ENCODE results near the gene KCNAB2.

The KCNAB2 gene

DNA sequence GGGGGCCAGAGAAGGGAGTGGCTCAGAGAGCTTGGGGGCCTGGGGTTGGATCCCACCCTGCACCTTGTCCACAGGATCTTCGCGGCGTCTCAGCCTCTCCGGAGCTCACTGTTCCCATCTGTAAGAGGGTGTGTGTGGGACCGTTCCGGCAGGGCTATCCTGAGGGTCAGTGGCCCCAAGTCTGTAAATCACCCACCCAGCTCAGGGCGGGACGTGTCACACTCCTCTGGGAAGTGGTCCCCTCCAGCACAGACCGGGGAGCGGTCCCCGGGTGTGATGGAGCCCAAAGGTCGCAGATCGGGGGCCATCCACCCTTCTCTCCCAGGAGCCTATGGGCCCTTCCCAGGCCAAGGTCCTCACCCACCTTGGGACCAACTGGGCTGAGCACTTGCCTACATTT is 40.0 kb downstream of the KCNAB2 start:
- DNase-seq: no peak

DNA sequence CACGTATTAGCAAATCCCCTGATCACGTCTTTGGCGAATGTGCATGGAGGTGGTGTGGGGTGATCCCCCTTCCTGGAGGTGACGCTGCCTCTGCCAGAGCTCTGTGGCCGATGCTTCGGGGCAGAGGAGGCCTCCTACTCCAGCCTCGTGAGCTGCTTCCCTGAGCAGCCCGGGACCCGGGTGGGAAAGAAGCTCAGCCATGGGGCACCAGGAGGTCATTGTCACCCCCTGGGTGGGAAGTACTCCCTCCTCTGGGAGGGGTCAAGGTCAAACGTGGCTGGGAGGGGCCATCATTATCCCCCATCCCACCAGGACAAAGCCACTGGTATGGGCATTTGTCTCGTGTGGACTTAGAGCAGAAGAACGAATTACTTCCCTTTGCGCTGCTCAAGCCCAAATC is 40.7 kb downstream of the KCNAB2 start:
- DNase-seq: no peak

- peak; percentile 70 for DNase-seq
Measured at GRCh38 chr1:6086762-6087376, 41.2 kb downstream of the KCNAB2 start.

DNA sequence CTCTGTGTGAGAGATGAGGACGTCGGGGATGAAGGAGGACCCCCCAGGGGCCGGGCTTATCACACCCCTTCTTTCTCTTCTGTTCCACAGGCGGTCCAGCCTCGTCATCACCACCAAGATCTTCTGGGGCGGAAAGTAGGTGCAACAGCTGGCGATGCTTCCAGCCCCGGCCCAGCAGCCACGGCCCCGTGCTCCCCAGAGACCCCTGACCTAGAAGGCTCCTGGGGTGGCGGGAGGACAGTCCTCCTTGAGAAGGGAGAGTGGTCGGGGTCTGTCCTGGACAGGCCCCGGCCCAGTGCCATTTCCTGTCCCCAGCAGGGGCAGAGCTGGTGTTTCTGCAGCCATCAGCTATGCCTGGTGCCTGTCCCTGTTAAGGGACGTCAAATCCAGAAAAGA is 41.7 kb downstream of the KCNAB2 start:
- no peak for DNase-seq

- DNase-seq: no peak
Measured at GRCh38 chr1:6087958-6088357, 42.3 kb downstream of the KCNAB2 start.

GRCh38 chr1:6088956-6089355 is 43.3 kb downstream of the KCNAB2 start:
- no peak for DNase-seq

DNA sequence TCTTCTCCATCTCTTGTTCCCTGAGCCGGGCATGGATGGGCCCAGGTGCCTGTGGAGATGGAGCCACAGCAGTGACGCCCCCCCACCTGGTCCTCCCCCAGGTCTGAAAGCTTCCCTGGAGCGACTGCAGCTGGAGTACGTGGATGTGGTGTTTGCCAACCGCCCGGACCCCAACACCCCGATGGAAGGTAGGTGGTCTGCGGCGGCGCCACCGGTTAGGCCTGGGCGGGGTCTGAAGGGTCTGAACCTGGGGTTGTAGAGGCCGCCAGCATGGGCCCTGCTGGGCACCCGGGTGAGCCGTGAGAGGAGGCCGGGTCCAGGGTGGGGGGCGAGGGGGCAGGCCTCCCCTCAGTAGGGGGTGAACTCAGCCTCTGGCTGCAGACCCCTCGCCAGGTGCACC is 44.6 kb downstream of the KCNAB2 start:
- no peak for DNase-seq

- DNase-seq: no peak
Measured at GRCh38 chr1:6090996-6091822, 45.5 kb downstream of the KCNAB2 start.

- DNase-seq: no peak
Measured at GRCh38 chr1:6091823-6092109, 46.1 kb downstream of the KCNAB2 start.

GRCh38 chr1:6092211-6092610 is 46.5 kb downstream of the KCNAB2 start:
- DNase-seq: no peak

DNA sequence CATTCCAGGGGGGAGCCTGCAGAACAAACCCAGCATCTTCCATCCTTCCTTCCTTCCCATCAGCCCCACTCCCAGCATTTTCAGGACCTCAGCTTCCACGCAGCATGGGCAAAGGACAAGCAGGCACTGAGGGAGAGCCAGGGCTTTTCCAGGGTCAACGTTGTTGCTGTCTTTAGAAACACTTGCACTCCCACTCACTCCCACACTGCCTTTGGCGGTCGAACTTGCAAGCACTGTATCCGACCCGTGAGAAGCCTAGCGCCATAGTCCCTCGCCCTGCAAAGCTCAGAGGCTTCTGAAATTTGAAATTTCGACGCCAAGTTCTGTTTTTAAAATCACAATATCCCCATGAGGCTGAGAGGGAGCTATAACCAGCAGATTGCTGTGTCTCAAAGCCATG is 47.4 kb downstream of the KCNAB2 start:
- no peak for DNase-seq

DNA sequence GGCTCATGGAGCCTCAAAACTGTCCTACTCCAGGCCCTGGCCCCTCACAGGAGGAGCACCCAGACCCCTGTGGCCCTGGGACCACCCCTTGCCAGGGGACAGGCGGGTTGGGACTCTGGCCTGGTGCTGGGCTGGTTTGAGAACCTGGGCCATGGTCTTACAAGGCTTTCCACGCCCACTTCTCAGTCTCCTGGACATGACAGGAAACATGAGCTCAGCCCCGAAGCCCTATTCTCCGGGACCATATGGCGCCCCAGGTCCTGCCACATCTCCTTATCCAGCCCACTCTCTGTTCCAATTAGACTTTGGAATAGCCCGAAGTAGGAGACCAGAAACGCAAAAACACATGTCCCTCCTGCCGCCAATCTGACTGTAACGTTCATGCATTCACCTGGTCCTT is 47.9 kb downstream of the KCNAB2 start:
- DNase-seq: no peak

GRCh38 chr1:6094246-6094645 is 48.6 kb downstream of the KCNAB2 start:
- DNase-seq: no peak

- DNase-seq: no peak
Measured at GRCh38 chr1:6094801-6095505, 49.3 kb downstream of the KCNAB2 start.

- no peak for DNase-seq
Measured at GRCh38 chr1:6095511-6096242, 50.0 kb downstream of the KCNAB2 start.

DNA sequence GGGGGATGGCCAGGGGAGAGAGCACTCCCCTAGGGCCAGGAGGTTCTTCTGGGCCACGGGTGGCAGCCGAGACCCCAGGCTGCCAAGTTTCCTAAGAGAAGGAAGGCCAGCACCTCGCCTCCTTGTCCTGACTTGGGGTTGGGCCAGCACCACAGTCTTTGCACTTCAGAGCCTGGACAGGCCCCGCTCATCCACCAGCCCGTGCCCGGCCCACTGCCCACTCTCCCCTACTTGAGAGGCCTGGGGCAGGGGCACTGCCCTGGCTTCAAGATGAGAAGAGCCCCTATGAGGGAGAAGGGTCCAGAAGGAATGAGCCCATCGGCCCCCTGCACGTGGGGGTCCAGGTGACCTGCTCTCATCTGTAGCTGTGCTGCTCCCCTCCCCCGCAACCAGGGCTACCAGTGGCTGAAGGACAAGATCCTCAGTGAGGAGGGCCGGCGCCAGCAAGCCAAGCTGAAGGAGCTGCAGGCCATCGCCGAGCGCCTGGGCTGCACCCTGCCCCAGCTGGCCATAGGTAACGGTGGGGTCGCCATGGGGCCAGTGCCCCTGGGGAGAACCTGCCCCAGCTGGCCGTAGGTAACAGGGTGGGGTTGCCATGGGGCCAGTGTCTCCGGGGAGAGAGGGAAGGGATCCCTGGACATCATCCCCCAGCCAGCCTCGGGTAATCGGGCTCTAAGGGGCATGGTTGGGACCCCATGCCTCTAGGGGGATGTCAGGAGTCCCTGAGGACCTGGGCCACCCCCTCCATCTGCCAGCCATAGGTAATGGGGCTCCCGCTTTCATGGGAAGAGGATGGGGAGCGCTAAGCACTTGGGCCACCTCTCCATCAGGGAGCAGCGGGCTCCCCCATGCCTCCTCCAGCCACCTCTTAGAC is 50.8 kb downstream of the KCNAB2 start:
- DNase-seq: no peak

DNA sequence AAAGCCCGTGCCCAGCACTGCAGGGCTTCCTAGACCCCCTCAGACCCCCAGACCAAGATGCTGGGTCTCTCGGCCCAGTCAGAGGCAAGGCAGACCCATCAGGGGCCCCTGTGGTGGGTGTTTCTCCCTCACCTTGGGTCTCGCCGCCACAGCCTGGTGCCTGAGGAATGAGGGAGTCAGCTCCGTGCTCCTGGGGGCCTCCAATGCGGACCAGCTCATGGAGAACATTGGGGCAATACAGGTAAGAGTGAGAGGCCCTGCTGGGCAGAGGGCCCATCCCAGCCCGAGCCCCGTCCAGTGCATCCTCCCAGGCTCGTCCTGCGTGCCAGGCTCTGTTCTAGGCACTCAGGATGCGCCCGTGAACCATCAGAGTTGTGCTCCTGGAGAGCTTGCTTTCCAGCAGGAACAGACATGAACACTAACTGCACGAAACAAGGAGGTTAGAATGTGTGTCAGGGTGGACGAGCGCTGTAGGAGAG is 51.5 kb downstream of the KCNAB2 start:
- DNase-seq: no peak

- DNase-seq: no peak
Measured at GRCh38 chr1:6097824-6098223, 52.1 kb downstream of the KCNAB2 start.

DNA sequence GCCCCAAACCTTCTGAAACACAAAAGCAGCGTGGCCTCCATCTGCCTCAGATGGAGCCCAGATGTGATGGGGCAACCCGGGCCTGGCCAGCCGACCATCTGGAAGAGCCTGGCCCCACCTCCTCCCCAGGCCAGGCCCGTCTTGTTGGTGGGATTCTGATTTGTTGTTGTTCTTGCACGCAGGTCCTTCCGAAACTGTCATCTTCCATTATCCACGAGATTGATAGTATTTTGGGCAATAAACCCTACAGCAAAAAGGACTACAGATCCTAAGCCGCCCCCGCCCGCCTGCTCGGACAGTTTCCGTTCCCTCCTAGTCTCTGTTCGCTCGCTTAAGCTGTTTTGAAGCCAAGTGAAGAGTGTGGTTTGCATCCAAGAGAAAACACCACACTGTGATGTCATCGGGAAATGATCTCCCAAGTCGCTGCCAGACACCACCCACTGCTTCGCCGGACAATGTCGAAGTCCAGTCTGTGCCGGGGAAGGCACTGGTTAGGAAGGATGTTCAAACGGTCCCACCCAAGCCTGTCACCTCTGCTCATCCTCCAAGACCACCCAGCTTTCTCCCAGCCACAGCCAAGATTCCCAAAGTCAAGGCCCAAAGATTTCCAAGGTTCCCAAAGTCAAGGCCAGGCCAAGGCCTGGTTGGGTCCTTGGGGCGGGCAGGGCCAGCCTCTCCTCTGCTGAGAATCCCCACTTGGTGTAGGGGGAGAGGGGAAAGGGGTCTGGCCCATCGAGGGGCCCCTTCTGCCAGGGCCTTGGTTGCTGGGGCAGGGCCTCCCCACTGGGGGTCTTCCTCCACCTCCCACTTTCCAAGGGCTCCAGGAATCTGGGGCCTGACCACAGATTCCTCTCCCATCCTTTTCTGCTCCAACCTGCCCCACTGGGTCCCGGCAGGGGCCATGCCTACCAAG is 52.9 kb downstream of the KCNAB2 start:
- DNase-seq: peak; percentile 60

- DNase-seq: no peak
Measured at GRCh38 chr1:6099297-6099696, 53.6 kb downstream of the KCNAB2 start.
